Uterus (tissue), 4 donors: ENCODE measurements around the gene PSMG4. TPM values are rescaled to one million over a fixed set of nuclear protein-coding genes. Genes with fewer than 3 reads are reported as not detected.

Experiments used
- DNase-seq, 2 donors: peaks; one replicate each; pipeline ENCODE4 v3.0.0-alpha.2; 2019 to 2020
- H3K27ac ChIP-seq, 2 donors: fragments of 200-600 bp; sonication (generic); 1 replicate in 1 of 2; 2 replicates in 1 of 2; pipeline ENCODE4 v1.5.1; 2016 to 2018
- H3K27me3 ChIP-seq, 2 donors: fragments of 200-600 bp; sonication (generic); one replicate each; pipeline ENCODE4 v1.5.1; 2018 to 2019; ENCODE audit warnings: control low read depth in 1 of 2
- H3K36me3 ChIP-seq, 2 donors: fragments of 200-600 bp; sonication (generic); one replicate each; pipeline ENCODE4 v1.5.1; 2019; ENCODE audit warnings: control low read depth in 1 of 2
- H3K4me1 ChIP-seq, 2 donors: fragments of 200-600 bp; sonication (generic); one replicate each; pipeline ENCODE4 v1.5.1; 2018 to 2019; ENCODE audit warnings: control low read depth in 1 of 2
- H3K4me3 ChIP-seq, 2 donors: fragments of 200-600 bp; sonication (generic); 1 replicate in 1 of 2; 2 replicates in 1 of 2; pipeline ENCODE4 v1.5.1; 2018 to 2019; ENCODE audit warnings: mild to moderate bottlenecking in 1 of 2
- H3K9me3 ChIP-seq, 2 donors: fragments of 200-600 bp; sonication (generic); one replicate each; pipeline ENCODE4 v1.5.1; 2019; ENCODE audit warnings: control low read depth in 1 of 2
- POLR2A ChIP-seq, 2 donors: fragments of 450-650 bp; IDR thresholded peaks; one replicate each; pipeline ENCODE4 v1.6.1; 2016; ENCODE audit warnings: antibody characterized with exemption in 2 of 2, mild to moderate bottlenecking in 1 of 2, moderate library complexity in 1 of 2
- intact Hi-C: fragments of 100-400 bp; cut with DNase I; formaldehyde crosslinking; loops from one replicate; pipeline ENCODE4 v1.15.1; 2023; ENCODE audit warnings: low total_unique reads
- total RNA-seq, 4 donors: library from RNA; depleted of rRNA in 3 of 4; stranded (reverse); fragments of >200 nt in 3 of 4; gene quantifications; one replicate each; pipeline versions ENCODE4 v1.1.0 to v1.2.4, GENCODE V29; 2014 to 2023
- TF ChIP-seq, protein P1 (sequence below), 4 experiments: fragments of 200-600 bp in 2 of 4; fragments of 450-650 bp in 2 of 4; sonication (generic) in 2 of 4; IDR thresholded peaks; one replicate each; pipeline ENCODE4 v1.5.1; 2016 to 2019; ENCODE audit warnings: antibody characterized with exemption in 4 of 4, mild to moderate bottlenecking in 2 of 4, moderate library complexity in 1 of 4
- donor health status: DM: yes; HTN: yes; CAD: no.

The PSMG4 gene
- total RNA-seq, 4 donors from 2014 or later = 13.1 to 49.4 (median 28.0) TPM

GRCh38 chr6:3290931-3291211, 32.1 kb downstream of the PSMG4 start:
- Histone ChIP-seq H3K27ac (no peak overlapping the region), H3K4me1 (no peaks in the 10 kb centered on the region), H3K9me3 (no peaks in the 10 kb centered on the region), H3K27me3 (no peaks in the 10 kb centered on the region), H3K4me3 (no peak overlapping the region), H3K36me3 (no peaks in the 10 kb centered on the region)
- intact Hi-C loops = no loop called here
- TF ChIP-seq, protein P1, sequence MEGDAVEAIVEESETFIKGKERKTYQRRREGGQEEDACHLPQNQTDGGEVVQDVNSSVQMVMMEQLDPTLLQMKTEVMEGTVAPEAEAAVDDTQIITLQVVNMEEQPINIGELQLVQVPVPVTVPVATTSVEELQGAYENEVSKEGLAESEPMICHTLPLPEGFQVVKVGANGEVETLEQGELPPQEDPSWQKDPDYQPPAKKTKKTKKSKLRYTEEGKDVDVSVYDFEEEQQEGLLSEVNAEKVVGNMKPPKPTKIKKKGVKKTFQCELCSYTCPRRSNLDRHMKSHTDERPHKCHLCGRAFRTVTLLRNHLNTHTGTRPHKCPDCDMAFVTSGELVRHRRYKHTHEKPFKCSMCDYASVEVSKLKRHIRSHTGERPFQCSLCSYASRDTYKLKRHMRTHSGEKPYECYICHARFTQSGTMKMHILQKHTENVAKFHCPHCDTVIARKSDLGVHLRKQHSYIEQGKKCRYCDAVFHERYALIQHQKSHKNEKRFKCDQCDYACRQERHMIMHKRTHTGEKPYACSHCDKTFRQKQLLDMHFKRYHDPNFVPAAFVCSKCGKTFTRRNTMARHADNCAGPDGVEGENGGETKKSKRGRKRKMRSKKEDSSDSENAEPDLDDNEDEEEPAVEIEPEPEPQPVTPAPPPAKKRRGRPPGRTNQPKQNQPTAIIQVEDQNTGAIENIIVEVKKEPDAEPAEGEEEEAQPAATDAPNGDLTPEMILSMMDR (IDR thresholded peaks at IDR 0.05) = no peak
- no peak for TF ChIP-seq POLR2A (IDR thresholded peaks at IDR 0.05)
- DNase-seq = no peak

GRCh38 chr6:3291346-3291745, 32.6 kb downstream of the PSMG4 start:
- DNase-seq = no peak
- no peak overlapping the region for H3K4me3 ChIP-seq
- no peaks in the 10 kb centered on the region for H3K4me1 ChIP-seq
- no peaks in the 10 kb centered on the region for H3K9me3 ChIP-seq
- no peak overlapping the region for H3K27ac ChIP-seq
- intact Hi-C loops = no loop called here
- TF ChIP-seq, protein P1 (IDR thresholded peaks at IDR 0.05) = no peak
- TF ChIP-seq POLR2A (IDR thresholded peaks at IDR 0.05) = no peak
- H3K27me3 ChIP-seq = no peaks in the 10 kb centered on the region
- H3K36me3 ChIP-seq = no peaks in the 10 kb centered on the region

DNA sequence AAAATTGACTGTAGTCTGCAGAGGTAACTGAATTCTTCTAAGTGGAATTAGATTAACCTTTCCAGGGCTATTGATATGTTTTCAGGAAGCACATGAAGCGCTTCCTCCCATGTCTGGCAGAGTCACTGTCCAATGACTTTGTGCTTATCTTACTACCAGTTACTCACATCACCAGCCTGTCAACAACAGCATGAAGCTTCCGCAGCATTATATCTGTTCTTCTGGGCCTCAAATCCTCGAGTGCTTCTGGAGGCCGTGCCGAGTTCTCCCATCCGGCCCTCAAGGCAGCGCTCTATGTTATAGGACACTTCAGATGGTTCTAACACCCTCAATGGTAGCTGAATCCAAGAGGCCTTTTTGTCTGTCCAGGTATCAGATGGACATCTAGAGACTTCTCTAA, 33.2 kb downstream of the PSMG4 start:
- TF ChIP-seq, protein P1 (IDR thresholded peaks at IDR 0.05) = no peak
- no peak for TF ChIP-seq POLR2A (IDR thresholded peaks at IDR 0.05)
- no peaks in the 10 kb centered on the region for H3K27me3 ChIP-seq
- no peak overlapping the region for H3K4me3 ChIP-seq
- no peaks in the 10 kb centered on the region for H3K9me3 ChIP-seq
- no peak overlapping the region for H3K27ac ChIP-seq
- DNase-seq = peak in 1 of 2 donors; percentile 6
- intact Hi-C loops = no loop called here
- no peaks in the 10 kb centered on the region for H3K36me3 ChIP-seq
- no peaks in the 10 kb centered on the region for H3K4me1 ChIP-seq

DNA sequence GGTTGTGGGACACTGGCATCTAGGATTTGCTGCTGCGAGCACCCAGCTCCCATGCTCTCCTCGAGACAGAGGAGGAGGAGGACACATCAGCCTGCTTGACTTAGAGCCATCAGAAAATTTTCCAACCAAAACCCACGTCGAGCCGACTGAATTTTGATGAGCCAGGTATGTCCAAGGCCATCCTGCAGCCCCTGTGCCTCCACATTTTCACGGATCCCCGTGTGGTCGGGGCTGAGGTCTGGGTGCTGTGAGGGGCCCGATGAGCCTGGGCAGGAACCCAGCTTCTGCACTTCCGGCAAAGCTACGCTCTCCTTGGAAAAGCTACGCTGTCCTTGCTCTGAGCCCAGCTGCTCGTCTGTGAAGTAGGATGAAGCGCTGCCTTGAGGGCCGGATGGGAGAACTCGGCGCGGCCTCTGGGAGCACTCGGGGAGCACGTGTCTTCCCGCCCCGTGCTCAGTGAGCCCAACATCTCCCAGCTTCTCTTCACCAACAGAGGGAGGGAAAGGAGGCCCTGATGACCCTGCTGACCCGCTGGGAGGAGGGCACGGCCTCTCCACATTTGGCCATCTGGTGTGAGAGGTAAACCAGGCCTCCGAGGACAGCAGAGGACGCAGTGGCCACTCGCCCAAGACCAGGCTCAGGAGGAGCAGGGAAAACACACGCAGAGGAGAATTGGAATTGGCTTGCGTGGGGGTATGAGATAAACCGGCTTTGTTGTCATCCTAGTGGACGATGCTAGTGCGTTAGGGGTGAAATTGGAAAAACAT, 33.9 kb downstream of the PSMG4 start:
- H3K4me1 ChIP-seq = no peaks in the 10 kb centered on the region
- H3K27ac ChIP-seq = no peak overlapping the region
- H3K9me3 ChIP-seq = no peaks in the 10 kb centered on the region
- DNase-seq = peak in 1 of 2 donors; percentile 14
- TF ChIP-seq, protein P1 (IDR thresholded peaks at IDR 0.05) = no peak
- TF ChIP-seq POLR2A (IDR thresholded peaks at IDR 0.05) = no peak
- no peak overlapping the region for H3K4me3 ChIP-seq
- H3K36me3 ChIP-seq = no peaks in the 10 kb centered on the region
- no peaks in the 10 kb centered on the region for H3K27me3 ChIP-seq
- intact Hi-C loops = no loop called here

DNA sequence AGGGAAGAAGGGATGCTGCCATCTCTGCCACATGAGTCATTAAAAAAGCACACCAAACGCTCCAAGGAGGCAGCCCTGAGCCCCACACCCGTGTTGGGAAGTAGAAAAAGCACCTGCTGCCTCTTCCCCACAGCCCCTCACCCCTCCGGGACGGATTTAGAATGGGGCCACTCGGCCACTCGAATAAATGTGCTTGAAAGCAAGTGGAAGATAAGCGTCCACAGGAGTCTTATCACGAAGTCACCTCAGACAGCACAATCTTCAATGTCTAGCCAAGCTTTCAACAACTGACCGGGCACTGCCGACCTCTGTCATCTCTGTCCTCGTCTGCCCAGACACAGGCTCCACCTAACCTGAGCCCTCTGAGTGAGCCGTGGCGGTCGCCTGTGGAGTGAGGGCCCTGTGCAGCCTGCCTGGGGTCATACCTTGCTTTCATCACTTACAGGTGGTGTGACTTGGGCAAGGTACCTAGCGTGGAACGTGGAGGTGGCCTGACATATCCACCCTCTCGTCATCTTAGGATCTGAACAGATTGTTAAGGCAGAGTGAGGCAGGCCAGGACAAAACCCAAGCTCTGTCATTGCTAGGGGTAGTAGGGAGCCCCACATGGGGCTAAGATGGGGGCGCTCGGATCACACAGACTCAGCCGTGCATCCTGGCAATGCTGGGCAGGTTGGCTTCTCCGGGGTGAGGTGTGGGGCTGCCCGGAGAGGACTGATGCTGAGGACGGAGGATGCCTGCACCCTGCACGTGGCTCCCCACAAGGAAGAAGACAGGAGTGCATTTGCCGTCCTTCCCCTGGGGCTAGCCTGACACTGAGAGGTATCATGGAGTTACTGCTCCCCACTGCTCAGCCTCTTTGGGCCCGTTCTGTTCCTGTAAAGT, 34.8 kb downstream of the PSMG4 start:
- H3K27me3 ChIP-seq = no peaks in the 10 kb centered on the region
- TF ChIP-seq POLR2A (IDR thresholded peaks at IDR 0.05) = no peak
- TF ChIP-seq, protein P1 (IDR thresholded peaks at IDR 0.05) = no peak
- intact Hi-C loops = no loop called here
- DNase-seq = peak in 1 of 2 donors; percentile 12
- H3K27ac ChIP-seq = no peak overlapping the region
- H3K4me3 ChIP-seq = no peak overlapping the region
- no peaks in the 10 kb centered on the region for H3K4me1 ChIP-seq
- no peaks in the 10 kb centered on the region for H3K9me3 ChIP-seq
- H3K36me3 ChIP-seq = no peaks in the 10 kb centered on the region
